GM19351 (cell line): Measurements from ENCODE around the gene TBC1D14.

Experiments
- ATAC-seq: cut with Tn5 transposase; IDR thresholded peaks from one replicate; pipeline ENCODE4 v1.9.1; 2021; ENCODE audit warnings: mild to moderate bottlenecking, moderate library complexity; ENCODE audit not compliant: unreplicated experiment

Gene TBC1D14

GRCh38 chr4:6944301-6945051 lies 34.9 kb downstream of the TBC1D14 start:
- ATAC-seq = no peak

- ATAC-seq = no peak
These were observed 35.4 kb downstream of the TBC1D14 start for GRCh38 chr4:6945052-6945409.

GRCh38 chr4:6946497-6946896 lies 36.9 kb downstream of the TBC1D14 start:
- ATAC-seq = no peak

GRCh38 chr4:6948134-6948460 lies 38.5 kb downstream of the TBC1D14 start:
- no peak for ATAC-seq

- ATAC-seq = no peak
These were observed 42.3 kb downstream of the TBC1D14 start for GRCh38 chr4:6951880-6952381.

GRCh38 chr4:6953751-6954380 lies 44.2 kb downstream of the TBC1D14 start:
- no peak for ATAC-seq

- ATAC-seq = no peak
These were observed 45.8 kb downstream of the TBC1D14 start for GRCh38 chr4:6955261-6955911.

GRCh38 chr4:6956087-6956433 lies 46.4 kb downstream of the TBC1D14 start:
- ATAC-seq = no peak

- ATAC-seq = no peak
These were observed 47.0 kb downstream of the TBC1D14 start for GRCh38 chr4:6956434-6957147.

- no peak for ATAC-seq
These were observed 47.5 kb downstream of the TBC1D14 start for GRCh38 chr4:6957148-6957520.

- no peak for ATAC-seq
These were observed 48.4 kb downstream of the TBC1D14 start for GRCh38 chr4:6957994-6958393.

GRCh38 chr4:6959261-6959660 lies 49.6 kb downstream of the TBC1D14 start:
- no peak for ATAC-seq

GRCh38 chr4:6960154-6960553 lies 50.5 kb downstream of the TBC1D14 start:
- no peak for ATAC-seq

GRCh38 chr4:6960628-6961412 lies 51.2 kb downstream of the TBC1D14 start:
- no peak for ATAC-seq

GRCh38 chr4:6961496-6962210 lies 52.0 kb downstream of the TBC1D14 start:
- ATAC-seq = no peak

- no peak for ATAC-seq
These were observed 52.8 kb downstream of the TBC1D14 start for GRCh38 chr4:6962211-6963041.

- no peak for ATAC-seq
These were observed 53.5 kb downstream of the TBC1D14 start for GRCh38 chr4:6963139-6963611.

- ATAC-seq = no peak
These were observed 55.2 kb downstream of the TBC1D14 start for GRCh38 chr4:6964858-6965257.

- ATAC-seq = no peak
These were observed 55.7 kb downstream of the TBC1D14 start for GRCh38 chr4:6965329-6965728.
